GM12873 (cell line): ENCODE results near the gene KRTAP10-10.

Experiments
- CTCF ChIP-seq: IDR thresholded peaks from 2 replicates; pipeline ENCODE4 v1.5.1; 2012; ENCODE audit warnings: low read depth, mild to moderate bottlenecking, moderate library complexity, low read length, control low read depth; ENCODE audit not compliant: insufficient read depth; ENCODE audit errors: missing control alignments

KRTAP10-10 gene

GRCh38 chr21:44684077-44684476, 46.9 kb downstream of the KRTAP10-10 start:
- no peak for TF ChIP-seq CTCF

DNA sequence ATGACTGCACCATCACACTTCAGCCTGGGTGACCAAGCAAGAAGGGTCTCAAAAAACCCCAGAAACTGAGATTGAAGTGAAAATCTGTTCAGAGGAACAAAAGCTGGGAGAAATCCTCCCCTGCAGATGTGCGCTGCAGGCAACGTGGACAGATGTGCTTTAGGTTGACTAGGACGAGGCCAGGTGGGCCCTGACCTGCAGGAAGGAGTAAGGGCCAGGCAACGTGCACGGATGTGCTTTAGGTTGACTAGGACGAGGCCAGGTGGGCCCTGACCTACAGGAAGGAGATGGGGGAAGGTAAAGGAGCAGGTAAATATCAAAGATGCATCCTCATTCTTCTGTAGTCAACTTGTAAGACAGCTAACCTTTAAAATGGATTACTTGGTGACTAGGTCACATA, 47.3 kb downstream of the KRTAP10-10 start:
- no peak for TF ChIP-seq CTCF

GRCh38 chr21:44686000-44686781, 49.0 kb downstream of the KRTAP10-10 start:
- TF ChIP-seq CTCF, result no peak

DNA sequence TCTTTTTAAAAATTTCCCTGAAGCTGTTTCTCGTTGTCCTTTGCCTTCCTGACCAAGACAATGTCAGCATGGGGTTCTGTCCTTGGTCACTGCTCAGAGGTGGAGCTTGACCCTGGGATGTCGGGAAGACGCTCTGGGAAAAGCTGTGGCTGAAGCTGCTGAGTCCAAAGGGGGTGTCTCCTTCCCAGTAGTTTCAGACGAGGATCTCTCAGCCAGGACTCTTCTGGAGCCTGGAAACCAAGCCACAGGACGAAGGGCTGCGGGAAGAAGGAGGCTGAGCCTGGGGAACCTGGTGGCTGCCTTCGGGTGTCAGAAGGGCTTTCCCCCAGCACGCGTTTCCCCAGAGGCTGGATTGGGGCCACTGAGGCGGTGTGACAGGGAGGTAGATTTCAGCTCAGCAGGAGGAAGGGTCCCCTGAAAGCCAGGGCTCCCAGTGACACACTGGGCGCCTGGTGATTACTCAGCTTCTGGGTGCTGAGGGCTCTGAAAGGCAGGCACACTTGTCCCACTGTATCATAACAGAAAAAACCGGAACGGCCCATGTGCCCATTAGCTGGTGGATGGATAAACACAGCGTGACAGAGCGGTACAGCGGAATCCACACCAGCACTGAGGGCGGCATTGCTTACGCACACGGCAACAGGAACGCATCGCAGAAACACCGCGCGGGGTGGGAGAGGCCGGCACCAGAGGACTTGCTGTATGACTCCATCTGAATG, 49.8 kb downstream of the KRTAP10-10 start:
- TF ChIP-seq CTCF, result no peak

DNA sequence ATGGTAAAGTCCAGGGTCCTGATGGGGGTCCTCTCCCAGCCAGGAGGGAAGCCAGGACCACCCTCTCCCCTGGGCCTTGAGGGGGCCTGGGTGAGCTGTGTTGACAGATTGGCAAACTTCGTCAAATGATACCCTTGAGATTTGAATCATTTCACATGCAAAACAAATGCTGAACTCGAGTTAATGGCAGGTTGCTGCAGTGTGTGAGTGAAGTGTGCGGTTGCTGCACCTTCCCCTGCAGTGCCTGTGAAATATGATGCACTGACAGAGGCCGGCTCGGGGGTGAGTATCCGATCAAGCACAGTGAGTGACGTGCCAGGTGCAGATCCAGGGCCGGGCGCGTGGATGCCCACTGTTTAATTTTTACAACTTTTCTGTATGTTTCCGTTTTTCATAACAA, 50.5 kb downstream of the KRTAP10-10 start:
- TF ChIP-seq CTCF, result no peak
